ENCODE data around the gene ZFP36L1.

Gene ZFP36L1

DNA sequence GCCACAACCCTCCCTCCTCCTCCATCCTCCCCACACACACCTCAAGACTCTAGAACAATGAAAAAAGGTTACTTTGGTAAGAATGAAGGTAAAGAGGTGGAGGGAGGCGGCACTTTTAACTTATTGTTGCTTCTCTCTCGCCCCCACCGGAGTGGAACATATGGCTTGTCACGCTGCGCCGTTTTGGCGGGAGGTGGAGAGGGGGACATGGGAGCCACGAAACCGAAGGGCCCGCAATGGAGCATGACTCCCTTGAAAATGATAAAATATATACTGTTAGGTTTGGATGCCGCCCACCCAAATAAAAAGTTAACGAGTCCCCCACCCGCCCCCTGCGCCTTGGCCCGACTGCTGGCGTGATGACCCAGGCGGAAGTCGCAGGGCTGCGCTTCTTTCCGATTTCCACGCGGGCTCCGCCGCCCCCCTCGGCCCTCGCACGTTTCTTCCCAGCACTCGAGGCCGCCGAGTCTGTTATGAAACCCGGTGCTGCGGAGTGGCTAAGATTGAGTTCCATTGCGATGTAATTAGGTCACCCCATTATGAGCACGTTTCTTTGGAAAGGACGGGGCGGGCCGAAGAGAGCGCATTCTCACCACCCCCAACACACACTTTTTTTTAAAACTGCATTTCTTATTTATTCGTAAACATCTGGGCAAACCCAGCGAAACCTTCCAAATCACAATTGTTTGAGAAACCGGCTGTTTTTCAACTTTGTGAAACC is 1.4 kb upstream of the ZFP36L1 start:
- TF ChIP-seq CTCF (conservative IDR thresholded peaks at IDR 0.05) = no peak
- peak overlapping the region; percentile 93 for H3K27ac ChIP-seq

- TF ChIP-seq CTCF (conservative IDR thresholded peaks at IDR 0.05) = no peak
- H3K27ac ChIP-seq = peak overlapping the region; percentile 93
Observed at GRCh38 chr14:68793734-68794129, 865 bp upstream of the ZFP36L1 start.

GRCh38 chr14:68792678-68792978 is 239 bp downstream of the ZFP36L1 start:
- TF ChIP-seq CTCF (conservative IDR thresholded peaks at IDR 0.05) = no peak
- peak overlapping the region; percentile 93 for H3K27ac ChIP-seq

GRCh38 chr14:68791902-68792677 is 777 bp downstream of the ZFP36L1 start:
- H3K27ac ChIP-seq = peak overlapping the region; percentile 93
- TF ChIP-seq CTCF (conservative IDR thresholded peaks at IDR 0.05) = no peak

GRCh38 chr14:68791078-68791901 is 1.6 kb downstream of the ZFP36L1 start:
- H3K27ac ChIP-seq = peak overlapping the region; percentile 93

DNA sequence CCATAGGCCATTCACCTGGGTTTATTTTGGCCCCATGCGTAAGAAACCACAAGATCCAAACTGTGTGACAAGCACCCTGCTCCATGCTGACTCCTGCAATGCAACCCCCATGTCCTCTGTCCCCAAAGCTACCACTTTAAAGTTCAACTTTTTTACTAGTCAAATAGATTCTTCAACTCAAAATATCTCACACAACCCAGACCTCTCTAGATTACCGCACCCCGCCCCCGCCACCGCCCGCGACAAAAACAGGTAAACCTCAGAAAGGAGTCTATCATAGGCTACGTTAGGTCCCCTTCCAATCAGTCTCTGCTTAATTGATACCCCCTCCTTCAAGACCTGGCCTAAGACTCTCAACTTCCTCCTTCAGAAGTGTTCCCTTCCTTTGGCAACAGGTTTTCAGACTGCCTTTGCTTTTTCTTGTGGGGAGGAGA is 2.2 kb downstream of the ZFP36L1 start:
- peak overlapping the region; percentile 93 for H3K27ac ChIP-seq
- TF ChIP-seq CTCF (conservative IDR thresholded peaks at IDR 0.05) = no peak

More at GRCh38 chr14:68791078-68791901, 1.6 kb downstream of the ZFP36L1 start:
- no peak for TF ChIP-seq CTCF (conservative IDR thresholded peaks at IDR 0.05)
